ENCODE data around the gene ZBTB24. TPM values are rescaled to one million over a fixed set of nuclear protein-coding genes. Genes with fewer than 3 reads are reported as not detected.

Gene ZBTB24
- total RNA-seq, 2 donors from 2014 or later = 9.2 to 9.8 TPM

DNA sequence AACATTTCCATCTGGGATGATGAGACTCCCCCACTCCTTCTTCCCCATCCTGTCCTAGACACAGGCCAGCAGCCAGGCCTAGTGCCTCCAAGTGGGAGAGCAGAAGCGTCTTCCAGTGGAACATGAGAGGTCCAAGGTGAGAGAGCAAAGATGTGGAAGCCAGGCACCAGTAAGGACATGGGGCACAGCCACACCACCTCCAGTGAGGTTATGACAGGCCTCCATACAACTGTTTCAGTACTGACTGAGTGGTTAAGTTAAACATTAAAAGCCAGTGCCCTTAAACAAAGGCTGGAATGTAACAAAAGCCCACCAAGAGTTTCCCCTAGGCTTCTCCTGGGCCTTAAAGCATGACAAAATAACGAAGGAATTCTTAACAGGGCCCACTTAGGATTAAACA is 5.3 kb downstream of the ZBTB24 start:
- H3K4me3 Mint-ChIP-seq = peak overlapping the region; percentile 42

DNA sequence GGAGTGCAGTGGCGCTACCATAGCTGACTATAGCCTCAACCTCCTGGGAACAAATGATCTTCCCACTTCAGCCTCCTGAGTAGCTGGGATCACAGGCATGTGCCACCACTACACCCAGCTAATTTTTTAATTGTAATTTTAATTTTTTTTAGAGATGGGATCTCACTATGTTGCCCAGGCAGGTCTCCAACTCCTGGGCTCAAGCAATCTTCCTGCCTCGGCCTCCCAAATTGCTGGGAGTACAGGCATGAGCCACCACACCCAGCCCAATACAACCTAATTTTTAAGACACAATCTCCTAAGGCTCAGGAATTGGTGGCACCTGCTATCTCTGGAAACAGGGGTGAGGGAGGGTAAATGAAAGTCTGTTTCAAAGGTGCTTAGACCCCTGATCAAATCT is 5.8 kb downstream of the ZBTB24 start:
- Mint-ChIP-seq H3K27me3 (ENCODE audit: insufficient read depth) (no peaks in the 10 kb centered on the region), H3K9me3 (no peaks in the 10 kb centered on the region), H3K4me3 (peak overlapping the region; percentile 42), H3K36me3 (ENCODE audit: low read depth) (peaks cover 65% of the 10 kb centered on the region), H3K27ac (peak overlapping the region; percentile 92), H3K4me1 (peaks cover 39% of the 10 kb centered on the region)
- Histone ChIP-seq H3K36me3 (ENCODE audit: control insufficient read depth, insufficient read depth, low read length) (peaks cover 83% of the 10 kb centered on the region), H3K4me3 (ENCODE audit: low read length) (peak overlapping the region; percentile 58), H3K27ac (ENCODE audit: low read depth, low read length) (no peak overlapping the region), H3K27me3 (ENCODE audit: control insufficient read depth, insufficient read depth, low read length, poor library complexity, severe bottlenecking) (no peaks in the 10 kb centered on the region), H3K9me3 (ENCODE audit: control insufficient read depth, low read length) (peaks cover 14% of the 10 kb centered on the region), H3K9ac (ENCODE audit: extremely low read depth, low read length, poor library complexity, severe bottlenecking) (no peak overlapping the region), H3K4me1 (ENCODE audit: control insufficient read depth, insufficient read depth, low read length) (no peaks in the 10 kb centered on the region)
- no peak for DNase-seq
- TF ChIP-seq, protein P1, sequence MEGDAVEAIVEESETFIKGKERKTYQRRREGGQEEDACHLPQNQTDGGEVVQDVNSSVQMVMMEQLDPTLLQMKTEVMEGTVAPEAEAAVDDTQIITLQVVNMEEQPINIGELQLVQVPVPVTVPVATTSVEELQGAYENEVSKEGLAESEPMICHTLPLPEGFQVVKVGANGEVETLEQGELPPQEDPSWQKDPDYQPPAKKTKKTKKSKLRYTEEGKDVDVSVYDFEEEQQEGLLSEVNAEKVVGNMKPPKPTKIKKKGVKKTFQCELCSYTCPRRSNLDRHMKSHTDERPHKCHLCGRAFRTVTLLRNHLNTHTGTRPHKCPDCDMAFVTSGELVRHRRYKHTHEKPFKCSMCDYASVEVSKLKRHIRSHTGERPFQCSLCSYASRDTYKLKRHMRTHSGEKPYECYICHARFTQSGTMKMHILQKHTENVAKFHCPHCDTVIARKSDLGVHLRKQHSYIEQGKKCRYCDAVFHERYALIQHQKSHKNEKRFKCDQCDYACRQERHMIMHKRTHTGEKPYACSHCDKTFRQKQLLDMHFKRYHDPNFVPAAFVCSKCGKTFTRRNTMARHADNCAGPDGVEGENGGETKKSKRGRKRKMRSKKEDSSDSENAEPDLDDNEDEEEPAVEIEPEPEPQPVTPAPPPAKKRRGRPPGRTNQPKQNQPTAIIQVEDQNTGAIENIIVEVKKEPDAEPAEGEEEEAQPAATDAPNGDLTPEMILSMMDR (conservative IDR thresholded peaks at IDR 0.05) = no peak
- WGBS, 2 experiments (ENCODE audit: insufficient coverage in 1 of 2, insufficient read length in 1 of 2) = 60 to 100% methylated on average over 1 to 2 of the region's 2 CpGs

More for the DNA sequence above, 5.3 kb downstream of the ZBTB24 start:
- no peak for DNase-seq
- no peak overlapping the region for H3K27ac ChIP-seq (ENCODE audit: low read depth, low read length)
- Mint-ChIP-seq H3K27ac (peak overlapping the region; percentile 92), H3K36me3 (ENCODE audit: low read depth) (peaks cover 60% of the 10 kb centered on the region), H3K27me3 (ENCODE audit: insufficient read depth) (no peaks in the 10 kb centered on the region), H3K9me3 (no peaks in the 10 kb centered on the region), H3K4me1 (peaks cover 39% of the 10 kb centered on the region)
- TF ChIP-seq, protein P1 (conservative IDR thresholded peaks at IDR 0.05) = no peak
- peaks cover 78% of the 10 kb centered on the region for H3K36me3 ChIP-seq (ENCODE audit: control insufficient read depth, insufficient read depth, low read length)
- peaks cover 14% of the 10 kb centered on the region for H3K9me3 ChIP-seq (ENCODE audit: control insufficient read depth, low read length)
- WGBS, 2 experiments (ENCODE audit: insufficient coverage in 1 of 2, insufficient read length in 1 of 2) = 23 to 76% methylated on average over 1 to 2 of the region's 2 CpGs
- H3K4me3 ChIP-seq (ENCODE audit: low read length) = peak overlapping the region; percentile 58
- no peaks in the 10 kb centered on the region for H3K4me1 ChIP-seq (ENCODE audit: control insufficient read depth, insufficient read depth, low read length)
- no peaks in the 10 kb centered on the region for H3K27me3 ChIP-seq (ENCODE audit: control insufficient read depth, insufficient read depth, low read length, poor library complexity, severe bottlenecking)
- no peak overlapping the region for H3K9ac ChIP-seq (ENCODE audit: extremely low read depth, low read length, poor library complexity, severe bottlenecking)

DNA sequence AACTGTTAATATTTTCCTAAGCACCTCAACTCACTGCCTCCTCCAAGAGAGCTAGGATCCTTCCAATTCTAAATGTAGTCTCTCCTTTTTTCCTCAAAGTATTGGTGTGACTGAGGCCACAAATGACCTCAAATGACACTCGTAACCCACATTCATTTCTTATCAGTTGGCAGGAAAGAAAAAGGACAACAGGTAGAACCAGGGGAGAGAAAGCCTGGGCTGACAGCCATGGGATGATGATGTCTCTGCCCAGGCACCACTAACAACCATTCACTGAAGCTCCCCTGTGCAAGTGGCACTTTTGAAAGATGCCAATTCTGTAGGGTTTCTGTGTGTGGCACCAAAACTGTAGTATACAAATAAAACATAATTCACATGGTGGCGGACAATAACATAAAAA is 7.4 kb downstream of the ZBTB24 start:
- no peak for DNase-seq
- H3K36me3 ChIP-seq (ENCODE audit: control insufficient read depth, insufficient read depth, low read length) = peaks cover 82% of the 10 kb centered on the region
- Mint-ChIP-seq H3K27ac (no peak overlapping the region), H3K4me1 (peaks cover 35% of the 10 kb centered on the region), H3K4me3 (no peak overlapping the region), H3K36me3 (ENCODE audit: low read depth) (peaks cover 68% of the 10 kb centered on the region), H3K27me3 (ENCODE audit: insufficient read depth) (no peaks in the 10 kb centered on the region), H3K9me3 (no peaks in the 10 kb centered on the region)
- TF ChIP-seq, protein P1 (conservative IDR thresholded peaks at IDR 0.05) = no peak
- H3K27me3 ChIP-seq (ENCODE audit: control insufficient read depth, insufficient read depth, low read length, poor library complexity, severe bottlenecking) = no peaks in the 10 kb centered on the region
- H3K4me1 ChIP-seq (ENCODE audit: control insufficient read depth, insufficient read depth, low read length) = no peaks in the 10 kb centered on the region
- 85 to 95% methylated on average over 2 of the region's 2 CpGs for WGBS, 2 experiments (ENCODE audit: insufficient coverage in 1 of 2, insufficient read length in 1 of 2)
- no peak overlapping the region for H3K4me3 ChIP-seq (ENCODE audit: low read length)
- no peak overlapping the region for H3K9ac ChIP-seq (ENCODE audit: extremely low read depth, low read length, poor library complexity, severe bottlenecking)
- peaks cover 14% of the 10 kb centered on the region for H3K9me3 ChIP-seq (ENCODE audit: control insufficient read depth, low read length)
- H3K27ac ChIP-seq (ENCODE audit: low read depth, low read length) = no peak overlapping the region

Data from endodermal cell (in vitro differentiated cells).